22Rv1 (cell line): Measurements from ENCODE around the gene PAPPA2.

ENCODE experiments used
- CTCF ChIP-seq: fragments of 450-650 bp; IDR thresholded peaks from 2 replicates; pipeline ENCODE4 v1.5.1; 2017; ENCODE audit warnings: mild to moderate bottlenecking
- ZFX ChIP-seq: fragments of 450-650 bp; IDR thresholded peaks from 2 replicates; pipeline ENCODE4 v1.6.1; 2017; ENCODE audit warnings: antibody characterized with exemption, borderline replicate concordance

GRCh38 chr1:176434234-176434633 lies 28.7 kb upstream of the PAPPA2 start:
- TF ChIP-seq CTCF, result no peak
- no peak for TF ChIP-seq ZFX
